Limb (tissue), 2 donors: ENCODE measurements around the gene UBE3A.
"Not testable (repeated sequence)": the region's sequence is repeated elsewhere in the genome, so short reads cannot be mapped to it uniquely, and the experiment has no call there.

Source experiments
- DNase-seq, 2 donors: peaks; one replicate each; pipeline ENCODE4 v3.0.0-alpha.2; 2016; ENCODE audit errors: extremely low spot score in 2 of 2

The UBE3A gene

DNA sequence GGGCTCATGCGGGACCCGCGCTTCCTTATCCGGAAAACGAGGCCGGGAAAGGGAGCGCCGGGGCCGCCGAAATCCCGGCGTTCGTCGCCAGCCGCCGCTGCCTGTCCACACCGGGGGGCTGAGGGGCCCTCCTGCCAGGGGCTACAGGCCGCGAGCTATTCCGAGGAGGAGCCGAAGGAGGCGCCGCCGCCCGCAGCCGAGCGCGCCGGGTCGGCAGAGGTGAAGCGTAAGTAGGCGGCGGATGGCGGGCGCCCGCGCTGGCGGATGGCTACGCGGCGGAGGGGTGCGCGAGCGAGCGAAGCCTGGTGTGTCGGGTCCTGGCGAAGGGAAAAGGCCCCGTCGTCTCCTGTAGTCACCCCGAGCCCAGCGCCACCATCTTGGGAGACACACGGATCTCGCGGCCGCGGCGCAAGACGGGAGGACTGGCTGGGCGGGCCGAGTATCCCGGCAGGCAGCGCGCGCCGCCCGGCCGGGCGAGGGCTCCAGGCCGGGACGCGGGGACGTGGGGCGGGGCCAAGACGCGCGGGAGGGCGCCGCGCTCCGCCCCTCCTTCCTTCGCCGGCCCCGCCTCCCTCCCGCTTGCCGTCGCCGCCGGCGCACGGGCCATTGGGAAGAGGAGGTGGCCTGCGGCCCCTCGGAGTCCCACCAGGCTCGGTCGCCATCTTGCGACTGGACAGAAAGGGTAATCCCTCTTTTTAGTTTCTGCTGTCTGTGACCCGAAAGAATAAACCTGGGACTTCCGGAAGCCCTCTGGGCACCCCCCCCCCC is at the start of gene UBE3A:
Gene UBE3A (minus strand): TSS at position 424 of the 768 bp plus-strand sequence. CDS start 29,917 bp downstream, outside the sequence.
- peak; percentile 95 for DNase-seq

GRCh38 chr15:25487226-25487884 is 48.5 kb upstream of the UBE3A start:
- no peak for DNase-seq

GRCh38 chr15:25486051-25486450 is 47.2 kb upstream of the UBE3A start:
- no peak for DNase-seq

DNA sequence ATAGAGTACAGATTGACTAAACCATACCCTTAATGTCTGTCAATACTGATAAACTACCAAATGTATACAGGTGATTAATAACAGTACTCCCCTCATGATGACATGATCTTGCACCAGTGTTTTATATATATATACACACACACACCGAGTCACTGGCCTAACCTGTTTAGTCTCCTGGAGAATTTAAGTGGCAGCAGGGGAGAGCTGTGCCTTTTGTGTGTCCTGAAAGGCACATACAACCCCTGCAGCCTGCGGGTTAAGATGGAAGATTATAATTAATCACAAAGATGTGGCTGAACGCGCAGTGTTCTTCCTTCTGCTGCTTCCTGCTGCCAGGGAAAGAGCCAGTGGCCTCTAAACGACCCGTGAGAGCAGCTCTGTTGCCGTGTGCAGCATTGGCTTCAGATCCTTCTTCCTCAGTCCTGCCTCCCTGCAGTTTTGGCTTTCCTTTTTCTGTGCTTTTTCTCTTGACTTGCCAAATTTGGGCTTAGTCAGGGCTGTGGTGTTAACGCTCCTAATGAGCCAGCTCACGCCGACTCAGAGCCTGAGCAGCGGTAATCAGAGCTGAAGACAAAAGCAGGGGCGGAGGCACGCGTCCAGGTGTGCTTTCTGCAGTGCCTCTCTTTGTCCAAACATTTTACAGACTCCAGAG is 42.5 kb upstream of the UBE3A start:
- DNase-seq = peak; percentile 43 to 46

GRCh38 chr15:25478313-25478712 is 39.5 kb upstream of the UBE3A start:
- DNase-seq = no peak

DNA sequence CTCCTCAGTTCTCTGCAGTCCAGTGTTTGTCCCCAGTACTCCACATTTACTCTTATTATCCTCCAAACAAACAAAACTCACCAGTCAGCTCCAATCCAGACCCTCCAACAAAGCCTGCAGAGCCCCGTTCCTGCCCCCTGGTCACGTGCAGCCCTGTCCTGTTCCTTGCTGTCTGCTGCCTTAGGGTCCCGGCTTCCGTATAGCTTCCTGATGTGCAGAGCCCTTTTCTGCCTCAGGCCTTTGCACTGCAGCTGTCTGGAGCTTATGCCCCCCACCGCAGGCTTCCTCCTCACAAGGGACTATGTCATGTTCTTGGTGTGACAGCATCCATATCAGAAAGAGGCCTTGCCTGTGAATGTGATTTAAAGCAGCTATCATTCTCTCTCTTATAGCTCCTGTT is 39.0 kb upstream of the UBE3A start:
- DNase-seq = no peak

GRCh38 chr15:25474251-25474650 is 35.4 kb upstream of the UBE3A start:
- no peak for DNase-seq

- DNase-seq = no peak
Measured at GRCh38 chr15:25470230-25470629, 31.4 kb upstream of the UBE3A start.

DNA sequence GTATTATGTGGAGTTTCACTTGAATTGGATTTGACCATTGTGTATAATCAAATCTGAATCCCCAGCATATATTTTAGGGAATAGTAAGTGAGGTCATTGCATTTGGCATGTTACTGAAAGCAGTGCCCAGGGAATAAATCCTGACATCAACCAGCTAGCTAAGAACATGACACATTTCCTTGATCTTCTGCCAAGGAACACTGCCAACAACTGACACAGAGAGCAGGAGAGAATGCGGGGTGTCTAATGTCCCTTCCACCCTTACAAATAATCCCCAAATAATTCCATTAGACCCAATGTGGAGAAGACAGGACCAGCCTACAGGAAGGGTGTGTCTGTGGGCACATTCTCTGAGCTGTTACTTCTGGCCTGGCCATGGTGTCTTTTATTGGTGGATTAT is 30.6 kb upstream of the UBE3A start:
- DNase-seq = peak in 1 of 2 donors; percentile 3

- no peak for DNase-seq
Measured at GRCh38 chr15:25468611-25469010, 29.8 kb upstream of the UBE3A start.

DNA sequence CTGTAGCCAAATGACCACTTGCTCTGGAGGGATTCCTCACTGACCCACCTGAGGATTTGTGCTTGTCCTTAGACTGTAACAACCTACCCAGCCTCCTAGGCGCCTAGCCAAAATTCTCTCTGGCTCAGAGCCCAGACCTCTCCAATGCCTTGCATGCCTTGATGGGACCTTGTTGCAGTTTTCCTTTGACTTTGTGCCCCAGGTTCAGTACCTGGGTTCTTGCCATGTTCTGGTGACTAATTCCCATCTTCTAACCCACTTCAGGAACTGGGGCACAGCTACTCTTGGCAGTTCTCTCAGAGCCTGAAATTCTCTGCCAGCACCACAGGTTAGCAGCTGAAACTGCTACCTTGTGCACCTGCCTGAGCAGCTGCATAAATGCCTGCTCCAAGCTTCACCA is 27.0 kb upstream of the UBE3A start:
- no peak for DNase-seq

DNA sequence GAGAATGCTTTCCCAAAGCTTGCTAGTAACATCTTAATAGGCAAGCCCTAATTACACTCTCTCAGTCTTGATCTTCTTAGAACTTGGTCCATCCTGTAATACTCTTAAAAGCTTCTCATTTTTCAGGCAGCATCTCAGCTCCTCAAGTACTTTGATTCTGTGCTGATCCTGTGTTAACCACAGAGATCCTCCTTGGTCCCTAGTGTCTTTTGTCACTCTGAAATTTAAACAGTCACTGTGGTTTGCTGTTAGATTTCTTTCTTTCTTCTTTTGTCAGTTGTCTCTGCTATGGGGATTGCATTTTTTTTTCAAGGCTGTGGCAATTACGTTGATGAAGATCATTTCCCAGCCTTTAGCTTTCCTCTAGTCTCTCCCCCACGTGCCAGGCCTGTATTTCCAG is 26.0 kb upstream of the UBE3A start:
- no peak for DNase-seq

DNA sequence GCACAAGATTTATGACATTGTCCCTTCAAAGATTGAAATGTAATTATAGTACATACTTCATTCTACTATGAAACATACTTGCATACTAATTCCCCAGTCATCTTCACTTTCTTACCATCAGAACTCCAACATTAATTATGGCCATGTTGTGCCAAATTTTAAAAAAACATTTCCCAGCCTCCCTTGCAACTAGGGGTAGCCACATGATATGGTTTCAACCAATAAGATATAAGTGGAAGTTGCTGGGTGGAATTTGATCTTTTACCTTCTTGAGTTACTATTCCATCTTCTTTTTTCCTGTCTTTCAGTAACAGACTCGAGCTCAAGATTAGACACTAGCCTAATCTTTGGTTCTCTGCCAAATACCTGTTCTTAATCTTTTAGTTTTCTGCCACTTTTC is 25.6 kb upstream of the UBE3A start:
- no peak for DNase-seq

- no peak for DNase-seq
Measured at GRCh38 chr15:25456196-25456595, 17.4 kb upstream of the UBE3A start.

- no peak for DNase-seq
Measured at GRCh38 chr15:25455226-25455625, 16.4 kb upstream of the UBE3A start.

DNA sequence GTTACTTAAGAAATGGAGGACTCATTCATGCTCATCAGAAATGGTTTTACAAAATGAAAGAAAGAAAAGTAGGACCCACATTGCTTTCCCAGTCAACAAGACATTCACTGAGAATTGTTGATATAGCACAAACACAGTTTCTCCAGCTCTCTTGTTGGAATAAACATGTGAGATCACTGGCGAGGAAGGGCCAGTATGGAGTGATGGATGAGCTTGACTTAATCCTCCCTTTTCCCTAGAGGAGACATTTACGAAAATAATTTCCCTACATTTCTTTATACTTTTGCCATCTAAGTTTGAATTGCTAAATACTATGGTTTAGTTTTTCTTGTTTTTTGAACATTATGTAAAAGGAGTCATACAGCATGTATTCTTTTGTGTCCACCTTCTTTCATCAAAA is 15.9 kb upstream of the UBE3A start:
- no peak for DNase-seq

GRCh38 chr15:25453246-25453645 is 14.4 kb upstream of the UBE3A start:
- DNase-seq = not testable (repeated sequence)

- DNase-seq = no peak
Measured at GRCh38 chr15:25451501-25451900, 12.7 kb upstream of the UBE3A start.

DNA sequence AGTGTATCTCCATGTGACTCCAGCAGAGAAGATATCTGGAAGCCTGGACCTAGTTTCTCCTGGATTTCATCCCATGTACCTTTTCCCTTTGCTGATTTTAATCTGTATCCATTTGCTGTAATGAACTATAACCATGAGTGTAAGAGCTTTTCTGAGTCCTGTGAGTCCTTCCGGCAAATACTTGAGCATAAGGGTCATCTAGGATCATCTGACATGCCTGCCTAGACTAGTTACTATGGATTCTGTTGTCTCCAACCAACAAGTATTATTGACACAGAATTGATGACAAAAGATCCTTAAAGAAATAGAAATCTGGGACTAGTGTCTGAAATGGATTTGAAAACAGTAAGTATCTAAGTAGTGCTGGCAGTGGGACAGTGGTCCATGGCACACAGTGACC is 11.3 kb upstream of the UBE3A start:
- no peak for DNase-seq

GRCh38 chr15:25446076-25446475 is 7.3 kb upstream of the UBE3A start:
- no peak for DNase-seq

- DNase-seq = no peak
Measured at GRCh38 chr15:25445412-25445811, 6.6 kb upstream of the UBE3A start.

DNA sequence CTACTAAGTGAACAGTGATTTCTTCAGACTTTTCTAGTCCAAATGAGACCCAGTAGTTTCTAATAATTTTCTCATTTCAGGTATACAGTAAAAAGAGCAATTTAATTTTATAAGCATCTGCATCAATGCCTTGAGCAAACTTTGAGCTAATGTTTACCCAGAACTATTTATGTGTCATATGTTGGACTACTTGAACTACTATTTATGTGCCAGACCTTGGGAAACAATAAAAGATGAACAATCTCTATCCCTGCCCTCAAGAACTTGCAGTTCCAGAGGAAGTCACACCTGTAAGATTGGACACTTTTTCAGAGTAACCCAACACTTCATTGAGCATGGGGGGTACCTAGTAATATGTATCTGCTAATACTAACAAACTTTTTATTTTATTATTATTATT is 2.3 kb upstream of the UBE3A start:
- DNase-seq = no peak
